Measurements from ENCODE around the gene NFATC2. TPM values are rescaled to one million over a fixed set of nuclear protein-coding genes. Genes with fewer than 3 reads are reported as not detected.

Gene NFATC2
- polyA plus RNA-seq (2013, experiment 1 of 2): 0.28 TPM
- polyA plus RNA-seq (2013, experiment 2 of 2): 0.29 TPM

DNA sequence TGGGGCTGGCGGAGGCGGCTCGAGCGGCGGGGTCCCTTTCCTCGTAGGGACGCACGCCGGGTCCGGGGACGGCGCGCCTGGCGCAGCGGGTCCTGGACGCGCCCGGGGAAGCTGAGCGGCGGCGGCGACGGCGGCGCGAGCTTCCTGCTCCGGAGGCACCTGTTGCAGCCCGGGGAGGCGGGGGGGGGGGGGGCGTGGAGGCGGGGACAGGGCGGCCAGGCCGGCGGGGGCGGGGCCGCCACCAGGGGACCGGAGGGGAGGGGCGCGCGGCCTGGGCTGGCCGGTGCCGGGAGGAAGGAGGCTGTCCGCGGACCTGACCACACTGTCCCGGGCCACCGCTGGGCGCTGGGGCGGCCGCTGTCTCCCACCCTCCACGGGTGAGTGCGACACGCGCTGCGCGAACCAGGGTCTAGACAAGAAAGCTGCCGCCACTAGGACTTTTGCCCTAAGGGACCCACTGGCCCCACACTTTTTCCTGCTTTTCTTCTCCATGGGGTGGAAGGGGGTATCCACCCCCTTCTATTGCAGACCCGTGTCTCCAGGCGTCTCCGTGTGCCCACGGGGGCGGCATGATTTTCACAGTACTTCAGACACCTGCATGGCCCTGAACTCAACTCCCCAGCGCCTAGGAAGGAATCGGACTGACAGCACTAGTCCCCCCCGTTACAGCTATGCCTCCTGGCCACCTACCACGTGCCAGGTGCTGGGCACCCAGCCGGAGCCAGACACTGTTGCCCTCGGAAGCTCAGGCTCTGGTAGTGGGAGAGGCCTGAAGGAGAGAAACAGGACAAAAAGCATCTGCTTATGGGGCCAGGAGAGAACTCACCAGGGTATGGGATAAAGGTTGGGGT, at the start of gene NFATC2:
Gene NFATC2, minus strand, starts transcription at position 149 of the 851 bp plus-strand sequence. CDS start 220 bp downstream, outside the sequence.
- H3K4ac ChIP-seq (ENCODE audit: low read depth, low read length): no peak within 1 kb of the TSS
- H4K8ac ChIP-seq (ENCODE audit: low read depth, low read length): no peak within 1 kb of the TSS
- H3K27ac ChIP-seq (ENCODE audit: low read depth, low read length): no peak within 1 kb of the TSS
- H3K27me3 ChIP-seq (ENCODE audit: insufficient read depth, low read length, poor library complexity): peaks cover 13% of the 10 kb centered on the region
- H3K4me3 ChIP-seq (ENCODE audit: low read length): no peak within 1 kb of the TSS
- DNase-seq: no peak
- no peak within 1 kb of the TSS for H2BK5ac ChIP-seq (ENCODE audit: low read length)
- no peaks in the 10 kb centered on the region for H3K36me3 ChIP-seq (ENCODE audit: control insufficient read depth, insufficient read depth, low read length)
- peaks cover 2% of the 10 kb centered on the region for H3K4me1 ChIP-seq (ENCODE audit: control insufficient read depth, low read depth, low read length)
- no peak within 1 kb of the TSS for H3K18ac ChIP-seq (ENCODE audit: low read length)
- H2BK120ac ChIP-seq (ENCODE audit: low read depth, low read length): no peak within 1 kb of the TSS
- WGBS (ENCODE audit: extremely low coverage, insufficient coverage, low lambda C conversion rate): no CpG with 5 or more reads among the region's 67 CpGs
- no peak within 1 kb of the TSS for H2BK15ac ChIP-seq (replicated peaks; ENCODE audit: low read depth)
- H3K9ac ChIP-seq (ENCODE audit: low read length): no peak within 1 kb of the TSS
- no peak within 1 kb of the TSS for H2AK5ac ChIP-seq (ENCODE audit: low read length)
- no peaks in the 10 kb centered on the region for H3K79me1 ChIP-seq (ENCODE audit: low read length)
- no peak within 1 kb of the TSS for H3K23ac ChIP-seq (ENCODE audit: low read length)
- no peaks in the 10 kb centered on the region for H3K79me2 ChIP-seq (ENCODE audit: control insufficient read depth, insufficient read depth, low read length)
- H3K56ac ChIP-seq (ENCODE audit: low read length): no peak within 1 kb of the TSS
- H3K4me2 ChIP-seq (ENCODE audit: low read length): peak within 1 kb of the TSS; percentile 40
- no peak within 1 kb of the TSS for H4K5ac ChIP-seq (ENCODE audit: low read length)

DNA sequence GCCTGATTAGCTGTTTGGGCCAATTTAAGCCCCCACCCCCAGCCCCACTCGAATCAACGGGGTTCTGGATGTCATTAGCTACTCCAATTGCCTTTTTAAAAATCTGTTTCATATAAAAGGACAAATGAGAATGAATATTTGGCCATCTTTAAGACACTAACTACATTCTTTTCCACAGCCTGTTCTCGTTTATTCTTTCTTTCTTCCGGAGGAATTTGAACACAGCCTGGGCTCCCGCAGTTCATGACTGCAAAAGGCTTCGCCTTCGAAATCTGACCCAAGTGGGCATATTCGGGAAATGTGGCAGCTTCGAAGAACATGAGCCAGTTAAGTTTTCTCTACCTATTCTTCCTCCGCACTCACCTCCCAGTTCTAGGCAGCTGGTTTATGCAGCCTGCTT, 49.4 kb upstream of the NFATC2 start:
- no peak overlapping the region for H4K5ac ChIP-seq (ENCODE audit: low read length)
- no peak overlapping the region for H2BK5ac ChIP-seq (ENCODE audit: low read length)

DNA sequence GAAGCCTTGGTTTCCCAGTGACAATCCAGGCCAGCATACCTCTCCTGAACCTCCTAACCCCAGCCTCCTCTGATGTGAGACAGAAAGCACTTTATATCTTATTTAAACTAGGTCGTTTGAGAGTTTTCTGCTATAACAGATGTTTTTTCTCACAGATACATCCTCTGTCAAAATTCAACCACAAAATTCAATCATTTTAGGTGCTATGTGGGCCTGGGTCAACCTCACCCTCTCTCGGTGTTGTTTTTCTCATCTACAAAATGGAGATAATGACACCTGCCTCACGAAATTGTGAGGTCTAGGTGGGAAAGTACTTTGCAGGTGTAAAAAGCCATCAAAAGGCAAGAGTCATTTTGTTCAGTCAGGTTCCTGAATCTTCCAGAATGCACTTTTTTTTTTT, 46.2 kb upstream of the NFATC2 start:
- Histone ChIP-seq H3K27ac (ENCODE audit: low read depth, low read length) (no peak overlapping the region), H3K27me3 (ENCODE audit: insufficient read depth, low read length, poor library complexity) (no peaks in the 10 kb centered on the region), H3K23ac (ENCODE audit: low read length) (no peak overlapping the region), H2AK5ac (ENCODE audit: low read length) (no peak overlapping the region), H3K4me2 (ENCODE audit: low read length) (no peak overlapping the region), H3K18ac (ENCODE audit: low read length) (no peak overlapping the region), H3K9ac (ENCODE audit: low read length) (no peak overlapping the region), H3K36me3 (ENCODE audit: control insufficient read depth, insufficient read depth, low read length) (no peaks in the 10 kb centered on the region), H2BK5ac (ENCODE audit: low read length) (no peak overlapping the region), H3K79me1 (ENCODE audit: low read length) (no peaks in the 10 kb centered on the region), H4K5ac (ENCODE audit: low read length) (no peak overlapping the region), H3K4me1 (ENCODE audit: control insufficient read depth, low read depth, low read length) (no peaks in the 10 kb centered on the region), H3K56ac (ENCODE audit: low read length) (no peak overlapping the region), H2BK120ac (ENCODE audit: low read depth, low read length) (no peak overlapping the region), H3K4ac (ENCODE audit: low read depth, low read length) (no peak overlapping the region), H4K8ac (ENCODE audit: low read depth, low read length) (no peak overlapping the region), H2BK15ac (replicated peaks; ENCODE audit: low read depth) (no peak overlapping the region), H3K4me3 (ENCODE audit: low read length) (no peak overlapping the region), H3K79me2 (ENCODE audit: control insufficient read depth, insufficient read depth, low read length) (no peaks in the 10 kb centered on the region)
- no CpG with 5 or more reads among the region's 3 CpGs for WGBS (ENCODE audit: extremely low coverage, insufficient coverage, low lambda C conversion rate)
- DNase-seq: no peak

More for the DNA sequence above, 49.4 kb upstream of the NFATC2 start:
- H3K4me1 ChIP-seq (ENCODE audit: control insufficient read depth, low read depth, low read length): no peaks in the 10 kb centered on the region
- WGBS (ENCODE audit: extremely low coverage, insufficient coverage, low lambda C conversion rate): no CpG with 5 or more reads among the region's 10 CpGs
- no peak for DNase-seq
- H4K8ac ChIP-seq (ENCODE audit: low read depth, low read length): no peak overlapping the region
- no peak overlapping the region for H3K9ac ChIP-seq (ENCODE audit: low read length)
- no peaks in the 10 kb centered on the region for H3K36me3 ChIP-seq (ENCODE audit: control insufficient read depth, insufficient read depth, low read length)
- H3K18ac ChIP-seq (ENCODE audit: low read length): no peak overlapping the region
- H3K23ac ChIP-seq (ENCODE audit: low read length): no peak overlapping the region
- H3K56ac ChIP-seq (ENCODE audit: low read length): no peak overlapping the region
- H3K4me3 ChIP-seq (ENCODE audit: low read length): no peak overlapping the region
- no peak overlapping the region for H3K27ac ChIP-seq (ENCODE audit: low read depth, low read length)
- H3K27me3 ChIP-seq (ENCODE audit: insufficient read depth, low read length, poor library complexity): no peaks in the 10 kb centered on the region
- H3K79me2 ChIP-seq (ENCODE audit: control insufficient read depth, insufficient read depth, low read length): no peaks in the 10 kb centered on the region
- H2AK5ac ChIP-seq (ENCODE audit: low read length): no peak overlapping the region
- no peak overlapping the region for H3K4me2 ChIP-seq (ENCODE audit: low read length)
- H3K4ac ChIP-seq (ENCODE audit: low read depth, low read length): no peak overlapping the region
- H2BK15ac ChIP-seq (replicated peaks; ENCODE audit: low read depth): no peak overlapping the region
- no peaks in the 10 kb centered on the region for H3K79me1 ChIP-seq (ENCODE audit: low read length)
- no peak overlapping the region for H2BK120ac ChIP-seq (ENCODE audit: low read depth, low read length)

GRCh38 chr20:51587145-51587544, 44.6 kb upstream of the NFATC2 start:
- Histone ChIP-seq H3K4me1 (ENCODE audit: control insufficient read depth, low read depth, low read length) (no peaks in the 10 kb centered on the region), H4K8ac (ENCODE audit: low read depth, low read length) (no peak overlapping the region), H4K5ac (ENCODE audit: low read length) (no peak overlapping the region), H3K4me2 (ENCODE audit: low read length) (no peak overlapping the region), H3K36me3 (ENCODE audit: control insufficient read depth, insufficient read depth, low read length) (no peaks in the 10 kb centered on the region), H2BK15ac (replicated peaks; ENCODE audit: low read depth) (no peak overlapping the region), H3K18ac (ENCODE audit: low read length) (no peak overlapping the region), H2BK5ac (ENCODE audit: low read length) (no peak overlapping the region), H2BK120ac (ENCODE audit: low read depth, low read length) (no peak overlapping the region), H3K56ac (ENCODE audit: low read length) (no peak overlapping the region), H2AK5ac (ENCODE audit: low read length) (no peak overlapping the region), H3K27me3 (ENCODE audit: insufficient read depth, low read length, poor library complexity) (no peaks in the 10 kb centered on the region), H3K27ac (ENCODE audit: low read depth, low read length) (no peak overlapping the region), H3K9ac (ENCODE audit: low read length) (no peak overlapping the region), H3K79me1 (ENCODE audit: low read length) (no peaks in the 10 kb centered on the region), H3K23ac (ENCODE audit: low read length) (no peak overlapping the region), H3K79me2 (ENCODE audit: control insufficient read depth, insufficient read depth, low read length) (no peaks in the 10 kb centered on the region), H3K4me3 (ENCODE audit: low read length) (no peak overlapping the region), H3K4ac (ENCODE audit: low read depth, low read length) (no peak overlapping the region)
- no CpG with 5 or more reads among the region's 4 CpGs for WGBS (ENCODE audit: extremely low coverage, insufficient coverage, low lambda C conversion rate)
- DNase-seq: no peak

- H3K4ac ChIP-seq (ENCODE audit: low read depth, low read length): no peak overlapping the region
- H3K4me3 ChIP-seq (ENCODE audit: low read length): no peak overlapping the region
- no peak overlapping the region for H3K56ac ChIP-seq (ENCODE audit: low read length)
- H3K4me1 ChIP-seq (ENCODE audit: control insufficient read depth, low read depth, low read length): no peaks in the 10 kb centered on the region
- H3K4me2 ChIP-seq (ENCODE audit: low read length): no peak overlapping the region
- H3K27ac ChIP-seq (ENCODE audit: low read depth, low read length): no peak overlapping the region
- no peak overlapping the region for H2AK5ac ChIP-seq (ENCODE audit: low read length)
- H2BK15ac ChIP-seq (replicated peaks; ENCODE audit: low read depth): no peak overlapping the region
- H3K9ac ChIP-seq (ENCODE audit: low read length): no peak overlapping the region
- no peak overlapping the region for H2BK120ac ChIP-seq (ENCODE audit: low read depth, low read length)
- H3K18ac ChIP-seq (ENCODE audit: low read length): no peak overlapping the region
- peak; percentile 90 for DNase-seq
- no peak overlapping the region for H3K23ac ChIP-seq (ENCODE audit: low read length)
- no CpG with 5 or more reads among the region's 4 CpGs for WGBS (ENCODE audit: extremely low coverage, insufficient coverage, low lambda C conversion rate)
- H3K79me2 ChIP-seq (ENCODE audit: control insufficient read depth, insufficient read depth, low read length): no peaks in the 10 kb centered on the region
- H2BK5ac ChIP-seq (ENCODE audit: low read length): no peak overlapping the region
- H3K27me3 ChIP-seq (ENCODE audit: insufficient read depth, low read length, poor library complexity): no peaks in the 10 kb centered on the region
- no peaks in the 10 kb centered on the region for H3K36me3 ChIP-seq (ENCODE audit: control insufficient read depth, insufficient read depth, low read length)
- H4K5ac ChIP-seq (ENCODE audit: low read length): no peak overlapping the region
- H3K79me1 ChIP-seq (ENCODE audit: low read length): no peaks in the 10 kb centered on the region
- no peak overlapping the region for H4K8ac ChIP-seq (ENCODE audit: low read depth, low read length)
Measured at GRCh38 chr20:51586005-51586440, 43.5 kb upstream of the NFATC2 start.
